Astrocyte of the cerebellum (primary cell): Measurements from ENCODE around the gene ASB5.
"Not testable (repeated sequence)": the region's sequence is repeated elsewhere in the genome, so short reads cannot be mapped to it uniquely, and the experiment has no call there.

Experiments used
- DNase-seq: peaks from one replicate; pipeline ENCODE4 v3.0.0-alpha.2; 2011; ENCODE audit warnings: low read depth
- H3K4me3 ChIP-seq: 2 replicates; pipeline ENCODE4 v1.5.1; 2011; ENCODE audit warnings: mild to moderate bottlenecking, low read depth, low read length, moderate library complexity
- CTCF ChIP-seq: IDR thresholded peaks from 2 replicates; pipeline ENCODE4 v1.5.1; 2012; ENCODE audit warnings: low read length, low read depth, moderate library complexity, mild to moderate bottlenecking; ENCODE audit errors: missing control alignments
- in situ Hi-C: cut with HindIII; loops from 2 replicates; pipeline ENCODE4 v1.10.0; 2017; ENCODE audit warnings: low sequenced_read_pairs

The ASB5 gene

DNA sequence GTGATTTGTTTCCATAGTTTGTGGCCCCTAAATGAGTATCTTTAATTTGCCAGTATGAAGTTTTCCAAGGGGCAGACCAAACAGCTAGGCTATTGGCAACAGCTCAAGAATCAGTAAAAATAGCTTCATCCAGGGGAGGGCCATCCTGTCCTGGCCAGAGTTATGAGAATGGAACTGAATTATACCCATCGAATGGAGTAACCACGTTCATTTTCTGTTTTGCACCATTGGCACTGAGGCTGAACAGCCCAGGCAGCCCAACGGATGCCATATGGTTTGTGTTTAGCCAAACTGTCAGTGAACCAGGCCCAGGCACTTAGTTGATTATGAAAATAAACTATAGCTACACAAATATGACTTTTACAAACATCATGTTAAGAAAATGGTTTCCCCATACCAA is 17.7 kb upstream of the ASB5 start:
- no peak for TF ChIP-seq CTCF
- DNase-seq: no peak
- in situ Hi-C loops: no loop called here
- no peak overlapping the region for H3K4me3 ChIP-seq

DNA sequence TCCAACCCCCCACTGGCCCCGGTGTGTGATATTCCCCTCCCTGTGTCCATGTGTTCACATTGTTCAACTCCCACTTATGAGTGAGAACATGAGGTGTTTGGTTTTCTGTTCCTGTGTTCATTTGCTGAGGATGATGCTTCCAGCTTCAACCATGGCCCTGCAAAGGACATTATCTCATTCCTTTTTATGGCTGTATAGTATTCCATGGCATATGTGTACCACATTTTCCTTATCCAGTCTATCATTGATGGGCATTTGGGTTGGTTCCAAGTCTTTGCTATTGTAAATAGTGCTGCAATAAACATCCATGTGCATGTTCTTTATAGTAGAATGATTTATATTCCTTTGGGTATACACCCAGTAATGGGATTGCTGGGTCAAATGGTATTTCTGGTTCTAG is 10.5 kb upstream of the ASB5 start:
- in situ Hi-C loops, H3K4me3 ChIP-seq, DNase-seq: not testable (repeated sequence)

- in situ Hi-C loops: no loop called here
- H3K4me3 ChIP-seq: no peak overlapping the region
- DNase-seq: peak; percentile 58
- peak; percentile 74 for TF ChIP-seq CTCF
Measured at GRCh38 chr4:176277162-176277904, 8.3 kb upstream of the ASB5 start.

GRCh38 chr4:176276710-176277109 is 7.7 kb upstream of the ASB5 start:
- no peak for DNase-seq
- no peak for TF ChIP-seq CTCF
- in situ Hi-C loops: no loop called here
- no peak overlapping the region for H3K4me3 ChIP-seq

DNA sequence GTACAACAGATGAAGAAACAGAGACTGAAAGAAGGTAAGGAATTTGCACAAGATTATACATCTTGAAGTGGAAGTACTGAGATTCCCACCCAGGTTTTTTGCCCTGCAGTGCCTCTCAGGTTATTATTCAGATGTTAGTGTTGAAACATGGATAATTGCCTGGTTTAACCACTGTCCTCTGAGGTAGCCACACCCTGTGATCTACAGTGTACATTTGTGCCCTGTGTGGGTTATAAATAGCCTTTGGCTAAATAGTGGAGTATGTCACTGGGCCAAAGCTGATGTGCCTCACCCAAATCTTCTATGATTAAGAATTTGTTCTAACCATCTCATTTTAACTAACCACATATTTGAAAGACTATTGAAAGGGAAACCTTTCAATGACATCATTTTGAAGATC is 5.4 kb upstream of the ASB5 start:
- TF ChIP-seq CTCF: no peak
- no peak for DNase-seq
- no peak overlapping the region for H3K4me3 ChIP-seq
- in situ Hi-C loops: no loop called here

GRCh38 chr4:176273736-176274135 is 4.7 kb upstream of the ASB5 start:
- DNase-seq: no peak
- in situ Hi-C loops: no loop called here
- no peak for TF ChIP-seq CTCF
- no peak overlapping the region for H3K4me3 ChIP-seq

DNA sequence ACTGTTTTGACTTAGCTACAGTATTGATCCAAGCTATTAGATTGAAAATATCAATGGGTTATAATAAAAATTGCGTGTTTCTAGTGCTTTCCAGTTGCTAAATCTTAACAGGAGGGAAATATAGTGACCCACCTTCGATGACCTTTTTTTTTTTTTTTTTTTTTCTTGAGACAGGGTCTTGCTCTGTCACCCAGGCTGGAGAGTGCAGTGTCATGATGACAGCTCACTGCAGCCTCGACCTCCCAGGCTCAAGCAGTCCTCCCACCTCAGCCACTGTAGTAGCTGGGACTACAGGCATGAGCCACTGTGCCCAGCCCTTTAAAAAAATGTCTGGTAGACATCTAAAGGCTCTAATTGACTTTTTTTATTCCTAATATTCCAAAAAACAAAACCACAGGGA is 3.8 kb upstream of the ASB5 start:
- in situ Hi-C loops: no loop called here
- no peak for TF ChIP-seq CTCF
- no peak for DNase-seq
- H3K4me3 ChIP-seq: no peak overlapping the region
